ENCODE results near the gene S100A16.
"Not testable (repeated sequence)": the region's sequence is repeated elsewhere in the genome, so short reads cannot be mapped to it uniquely, and the experiment has no call there.

The S100A16 gene

GRCh38 chr1:153592748-153593147, 20.2 kb downstream of the S100A16 start:
- TF ChIP-seq CTCF (IDR thresholded peaks at IDR 0.05; ENCODE audit: borderline replicate concordance, insufficient read depth, low read depth, low read length), result no peak
- no peak overlapping the region for H3K4me3 ChIP-seq (ENCODE audit: low read depth, low read length)

GRCh38 chr1:153588482-153588881, 24.5 kb downstream of the S100A16 start:
- H3K4me3 ChIP-seq (ENCODE audit: low read depth, low read length), result no peak overlapping the region
- no peak for TF ChIP-seq CTCF (IDR thresholded peaks at IDR 0.05; ENCODE audit: borderline replicate concordance, insufficient read depth, low read depth, low read length)

- H3K4me3 ChIP-seq (ENCODE audit: low read depth, low read length), result not testable (repeated sequence)
These were observed 24.9 kb downstream of the S100A16 start for GRCh38 chr1:153588033-153588432.

DNA sequence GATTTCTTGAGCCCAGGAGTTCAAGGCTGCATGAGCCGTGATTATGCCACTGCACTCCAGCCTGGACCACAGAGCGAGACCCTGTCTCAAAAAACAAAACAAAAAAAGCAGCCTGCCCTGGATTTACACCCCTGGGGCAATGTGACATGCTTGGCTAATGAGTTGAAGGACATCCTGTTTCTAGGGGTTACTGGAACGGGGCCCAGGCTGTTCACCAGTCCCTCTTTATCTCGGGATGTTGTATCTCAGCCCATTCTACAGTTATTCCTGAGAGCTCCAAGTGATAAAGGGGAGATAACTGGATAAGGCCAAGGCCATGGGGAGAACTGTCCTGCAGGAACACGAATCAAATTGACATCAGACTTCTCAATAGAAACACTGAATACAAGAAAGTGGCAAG, 25.6 kb downstream of the S100A16 start:
- H3K4me3 ChIP-seq (ENCODE audit: low read depth, low read length), result no peak overlapping the region
- TF ChIP-seq CTCF (IDR thresholded peaks at IDR 0.05; ENCODE audit: borderline replicate concordance, insufficient read depth, low read depth, low read length), result no peak

- H3K4me3 ChIP-seq (ENCODE audit: low read depth, low read length), result no peak overlapping the region
- TF ChIP-seq CTCF (IDR thresholded peaks at IDR 0.05; ENCODE audit: borderline replicate concordance, insufficient read depth, low read depth, low read length), result no peak
These were observed 26.6 kb downstream of the S100A16 start for GRCh38 chr1:153586347-153586746.

GRCh38 chr1:153585006-153585405, 27.9 kb downstream of the S100A16 start:
- H3K4me3 ChIP-seq (ENCODE audit: low read depth, low read length), result no peak overlapping the region
- no peak for TF ChIP-seq CTCF (IDR thresholded peaks at IDR 0.05; ENCODE audit: borderline replicate concordance, insufficient read depth, low read depth, low read length)

GRCh38 chr1:153583976-153584375, 29.0 kb downstream of the S100A16 start:
- TF ChIP-seq CTCF (IDR thresholded peaks at IDR 0.05; ENCODE audit: borderline replicate concordance, insufficient read depth, low read depth, low read length), result no peak
- H3K4me3 ChIP-seq (ENCODE audit: low read depth, low read length), result no peak overlapping the region

DNA sequence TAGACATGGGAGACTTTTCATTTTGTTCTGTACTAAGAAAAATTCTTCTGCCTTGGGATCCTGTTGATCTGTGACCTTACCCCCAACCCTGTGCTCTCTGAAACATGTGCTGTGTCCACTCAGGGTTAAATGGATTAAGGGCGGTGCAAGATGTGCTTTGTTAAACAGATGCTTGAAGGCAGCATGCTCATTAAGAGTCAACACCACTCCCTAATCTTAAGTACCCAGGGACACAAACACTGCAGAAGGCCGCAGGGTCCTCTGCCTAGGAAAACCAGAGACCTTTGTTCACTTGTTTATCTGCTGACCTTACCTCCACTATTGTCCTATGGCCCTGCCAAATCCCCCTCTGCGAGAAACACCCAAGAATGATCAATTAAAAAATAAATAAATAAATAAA, 29.4 kb downstream of the S100A16 start:
- not testable (repeated sequence) for H3K4me3 ChIP-seq (ENCODE audit: low read depth, low read length)

DNA sequence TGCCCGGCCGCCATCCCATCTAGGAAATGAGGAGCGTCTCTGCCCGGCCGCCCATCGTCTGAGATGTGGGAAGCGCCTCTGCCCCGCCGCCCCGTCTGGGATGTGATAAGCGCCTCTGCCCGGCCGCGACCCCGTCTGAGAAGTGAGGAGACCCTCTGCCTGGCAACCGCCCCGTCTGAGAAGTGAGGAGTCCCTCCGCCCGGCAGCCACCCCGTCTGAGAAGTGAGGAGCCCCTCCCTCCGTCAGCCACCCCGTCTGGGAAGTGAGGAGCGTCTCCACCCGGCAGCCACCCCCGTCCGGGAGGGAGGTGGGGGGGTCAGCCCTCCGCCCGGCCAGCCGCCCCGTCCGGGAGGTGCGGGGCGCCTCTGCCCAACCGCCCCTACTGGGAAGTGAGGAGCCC, 30.1 kb downstream of the S100A16 start:
- not testable (repeated sequence) for H3K4me3 ChIP-seq (ENCODE audit: low read depth, low read length)
